ENCODE results near the gene SORT1.
A peak's percentile ranks its signal among the peaks of the same experiment; 100 is the strongest.
"Not testable (repeated sequence)": the region's sequence is repeated elsewhere in the genome, so short reads cannot be mapped to it uniquely, and the experiment has no call there.

Gene SORT1

GRCh38 chr1:109379422-109379821 is 18.3 kb downstream of the SORT1 start:
- DNase-seq = no peak

- DNase-seq = no peak
Measured at GRCh38 chr1:109377698-109378097, 20.0 kb downstream of the SORT1 start.

- not testable (repeated sequence) for DNase-seq
Measured at GRCh38 chr1:109373696-109374095, 24.0 kb downstream of the SORT1 start.

- no peak for DNase-seq
Measured at GRCh38 chr1:109373126-109373525, 24.6 kb downstream of the SORT1 start.

- no peak for DNase-seq
Measured at GRCh38 chr1:109372281-109372680, 25.4 kb downstream of the SORT1 start.

GRCh38 chr1:109371341-109371739 is 26.4 kb downstream of the SORT1 start:
- no peak for DNase-seq

- DNase-seq = peak in 1 of 2 experiments; percentile 7
Measured at GRCh38 chr1:109370712-109371340, 26.9 kb downstream of the SORT1 start.

- no peak for DNase-seq
Measured at GRCh38 chr1:109369167-109369746, 28.5 kb downstream of the SORT1 start.

GRCh38 chr1:109368464-109368863 is 29.3 kb downstream of the SORT1 start:
- DNase-seq = no peak

GRCh38 chr1:109367626-109368025 is 30.1 kb downstream of the SORT1 start:
- DNase-seq = no peak

- DNase-seq = no peak
Measured at GRCh38 chr1:109365642-109366204, 32.0 kb downstream of the SORT1 start.

GRCh38 chr1:109361649-109362048 is 36.1 kb downstream of the SORT1 start:
- DNase-seq = no peak

GRCh38 chr1:109361069-109361468 is 36.6 kb downstream of the SORT1 start:
- no peak for DNase-seq

- no peak for DNase-seq
Measured at GRCh38 chr1:109357616-109358015, 40.1 kb downstream of the SORT1 start.

GRCh38 chr1:109356915-109357314 is 40.8 kb downstream of the SORT1 start:
- DNase-seq = no peak

GRCh38 chr1:109356505-109356904 is 41.2 kb downstream of the SORT1 start:
- DNase-seq = no peak

- DNase-seq = no peak
Measured at GRCh38 chr1:109354929-109355328, 42.8 kb downstream of the SORT1 start.

GRCh38 chr1:109351457-109351856 is 46.3 kb downstream of the SORT1 start:
- no peak for DNase-seq

- no peak for DNase-seq
Measured at GRCh38 chr1:109350655-109351054, 47.1 kb downstream of the SORT1 start.

GRCh38 chr1:109350182-109350581 is 47.5 kb downstream of the SORT1 start:
- no peak for DNase-seq

- DNase-seq = no peak
Measured at GRCh38 chr1:109347511-109347910, 50.2 kb downstream of the SORT1 start.

GRCh38 chr1:109341944-109342930 is 55.5 kb downstream of the SORT1 start:
- no peak for DNase-seq

- DNase-seq = no peak
Measured at GRCh38 chr1:109338608-109339007, 59.1 kb downstream of the SORT1 start.

All from SW 1271 (cell line).